DOHH2 (cell line): ENCODE measurements around the gene PRCP.

Experiments
- EZH2phosphoT487 ChIP-seq: fragments of 200-600 bp; sonication (generic); IDR thresholded peaks from 2 replicates; pipeline ENCODE4 v1.6.1; 2017; ENCODE audit warnings: borderline replicate concordance, mild to moderate bottlenecking, antibody characterized with exemption, low read length, moderate library complexity, mixed read lengths
- TF ChIP-seq, protein P1 (sequence below): fragments of 200-600 bp; sonication (generic); IDR thresholded peaks from one replicate; pipeline ENCODE4 v1.5.1; 2014; ENCODE audit warnings: antibody characterized with exemption, mild to moderate bottlenecking, low read depth, low read length; ENCODE audit not compliant: poor library complexity, severe bottlenecking

DNA sequence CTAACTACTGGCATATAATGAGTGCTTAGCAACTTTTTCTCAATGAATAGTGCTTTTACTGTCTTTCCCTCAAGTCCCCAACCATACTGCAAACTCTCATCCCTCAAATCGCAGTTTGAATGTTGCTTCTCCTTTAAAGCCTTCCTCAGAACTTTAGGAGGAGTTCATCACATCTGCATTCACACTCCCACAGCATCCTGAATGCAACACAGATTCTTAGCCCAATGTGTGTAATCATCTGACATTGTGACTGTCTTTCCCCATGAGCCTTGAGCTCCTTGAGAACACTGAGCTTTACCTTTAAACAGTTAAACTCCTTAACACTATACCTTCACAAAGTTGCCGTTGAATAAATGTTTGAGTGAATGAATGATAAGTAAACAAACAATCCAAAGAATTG is 84.8 kb downstream of the PRCP start:
- no peak for TF ChIP-seq EZH2phosphoT487
- TF ChIP-seq, protein P1, sequence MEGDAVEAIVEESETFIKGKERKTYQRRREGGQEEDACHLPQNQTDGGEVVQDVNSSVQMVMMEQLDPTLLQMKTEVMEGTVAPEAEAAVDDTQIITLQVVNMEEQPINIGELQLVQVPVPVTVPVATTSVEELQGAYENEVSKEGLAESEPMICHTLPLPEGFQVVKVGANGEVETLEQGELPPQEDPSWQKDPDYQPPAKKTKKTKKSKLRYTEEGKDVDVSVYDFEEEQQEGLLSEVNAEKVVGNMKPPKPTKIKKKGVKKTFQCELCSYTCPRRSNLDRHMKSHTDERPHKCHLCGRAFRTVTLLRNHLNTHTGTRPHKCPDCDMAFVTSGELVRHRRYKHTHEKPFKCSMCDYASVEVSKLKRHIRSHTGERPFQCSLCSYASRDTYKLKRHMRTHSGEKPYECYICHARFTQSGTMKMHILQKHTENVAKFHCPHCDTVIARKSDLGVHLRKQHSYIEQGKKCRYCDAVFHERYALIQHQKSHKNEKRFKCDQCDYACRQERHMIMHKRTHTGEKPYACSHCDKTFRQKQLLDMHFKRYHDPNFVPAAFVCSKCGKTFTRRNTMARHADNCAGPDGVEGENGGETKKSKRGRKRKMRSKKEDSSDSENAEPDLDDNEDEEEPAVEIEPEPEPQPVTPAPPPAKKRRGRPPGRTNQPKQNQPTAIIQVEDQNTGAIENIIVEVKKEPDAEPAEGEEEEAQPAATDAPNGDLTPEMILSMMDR, result no peak
